H1 (cell line): ENCODE results near the gene ADM. TPM values are rescaled to one million over a fixed set of nuclear protein-coding genes. Genes with fewer than 3 reads are reported as not detected.

Experiments
- CTCF ChIA-PET: fragments of 300-600 bp; sonication (Branson Sonifier 250); formaldehyde crosslinking; loops from one replicate; lab custom pipeline; 2021; ENCODE audit not compliant: partially characterized antibody; lab: Charles Lee
- POLR2A ChIA-PET: fragments of 300-600 bp; sonication (Branson Sonifier 250); formaldehyde crosslinking; loops from one replicate; lab custom pipeline; 2021; ENCODE audit warnings: inconsistent platforms; ENCODE audit not compliant: partially characterized antibody; lab: Charles Lee
- DNase-seq, 2 experiments: peaks; one replicate each; pipeline versions ENCODE4 v3.0.0 to v3.0.0-alpha.2; 2010 to 2022; ENCODE audit warnings: low spot score in 2 of 2, low read depth in 1 of 2, mixed read lengths in 1 of 2
- FAIRE-seq: peaks from 2 replicates; lab custom pipeline; 2011; peaks lifted over from hg19 to GRCh38; lab: Jason Lieb, UNC
- H2AFZ ChIP-seq: 2 replicates; pipeline ENCODE4 v1.8.1; 2012; ENCODE audit warnings: low read length, inconsistent platforms
- H2AK5ac ChIP-seq: 2 replicates; pipeline ENCODE4 v1.6.1; 2013; ENCODE audit warnings: low read depth, low read length
- H2BK120ac ChIP-seq: replicated peaks from 2 replicates; pipeline ENCODE3; 2013; ENCODE audit warnings: low read depth, low read length, inconsistent platforms
- H2BK12ac ChIP-seq: 2 replicates; pipeline ENCODE4 v1.6.1; 2013; ENCODE audit warnings: low read depth, low read length
- H2BK15ac ChIP-seq: 2 replicates; pipeline ENCODE4 v1.6.1; 2013; ENCODE audit warnings: low read length
- H2BK20ac ChIP-seq: 2 replicates; pipeline ENCODE4 v1.6.1; 2013; ENCODE audit warnings: low read length
- H2BK5ac ChIP-seq: 2 replicates; pipeline ENCODE4 v1.6.1; 2013; ENCODE audit warnings: low read depth, low read length
- H3K14ac ChIP-seq: 2 replicates; pipeline ENCODE4 v1.6.1; 2013; ENCODE audit warnings: inconsistent platforms; ENCODE audit not compliant: insufficient read length
- H3K18ac ChIP-seq: 2 replicates; pipeline ENCODE4 v1.6.1; 2013; ENCODE audit warnings: low read length; ENCODE audit errors: extremely low read depth
- H3K23ac ChIP-seq: 2 replicates; pipeline ENCODE4 v1.6.1; 2013; ENCODE audit warnings: inconsistent platforms; ENCODE audit not compliant: insufficient read length
- H3K23me2 ChIP-seq: 2 replicates; pipeline ENCODE4 v1.6.1; 2013; ENCODE audit warnings: low read depth, low read length
- H3K27ac ChIP-seq: 2 replicates; pipeline ENCODE4 v1.6.1; 2011; ENCODE audit warnings: low read depth, low read length, inconsistent platforms
- H3K27me3 ChIP-seq, 4 experiments: replicated peaks in 1 of 4; 1 replicate in 1 of 4; 2 replicates in 3 of 4; pipeline versions ENCODE4 v1.6.1 to v1.8.1; 2011 to 2013; ENCODE audit warnings: low read length in 3 of 4, mild to moderate bottlenecking in 3 of 4, inconsistent platforms in 2 of 4, mixed read lengths in 2 of 4, moderate library complexity in 1 of 4; ENCODE audit not compliant: control insufficient read depth in 3 of 4, insufficient read depth in 3 of 4; ENCODE audit errors: extremely low read depth in 1 of 4
- H3K36me3 ChIP-seq, 4 experiments: 2 replicates each; pipeline versions ENCODE4 v1.6.1 to v1.8.1; 2011 to 2013; ENCODE audit warnings: mild to moderate bottlenecking in 4 of 4, low read length in 3 of 4, moderate library complexity in 2 of 4, control low read depth in 1 of 4, inconsistent platforms in 1 of 4; ENCODE audit not compliant: insufficient read depth in 4 of 4, control insufficient read depth in 2 of 4
- H3K4ac ChIP-seq: replicated peaks from 2 replicates; pipeline ENCODE3; 2013; ENCODE audit warnings: low read length, low read depth, mixed read lengths, inconsistent platforms; ENCODE audit not compliant: insufficient read length
- H3K4me1 ChIP-seq, 4 experiments: replicated peaks in 1 of 4; 1 replicate in 1 of 4; 2 replicates in 3 of 4; pipeline versions ENCODE4 v1.6.1 to v1.8.1; 2011 to 2013; ENCODE audit warnings: low read length in 3 of 4, inconsistent platforms in 2 of 4, mixed read lengths in 1 of 4; ENCODE audit not compliant: insufficient read depth in 4 of 4, control insufficient read depth in 3 of 4
- H3K4me2 ChIP-seq, 2 experiments: 2 replicates each; pipeline versions ENCODE4 v1.6.1 to v1.8.1; 2011 to 2013; ENCODE audit warnings: low read depth in 2 of 2, low read length in 2 of 2, control low read depth in 1 of 2, inconsistent platforms in 1 of 2, mild to moderate bottlenecking in 1 of 2; ENCODE audit not compliant: insufficient read depth in 1 of 2
- H3K4me3 ChIP-seq, 4 experiments: fragments of 200-600, 300-600 bp in 1 of 4; sonication (generic), shearing (Covaris generic), sonication (Bioruptor Twin) in 1 of 4; 2 replicates each; pipeline versions ENCODE4 v1.5.1 to v1.8.1; 2011 to 2016; ENCODE audit warnings: low read length in 4 of 4, low read depth in 3 of 4, control low read depth in 2 of 4, inconsistent platforms in 2 of 4, mild to moderate bottlenecking in 2 of 4, mixed read lengths in 1 of 4, moderate library complexity in 1 of 4; ENCODE audit not compliant: insufficient read depth in 2 of 4; ENCODE audit errors: extremely low read depth in 1 of 4
- H3K56ac ChIP-seq: replicated peaks from 2 replicates; pipeline ENCODE3; 2013; ENCODE audit warnings: low read depth, mild to moderate bottlenecking, mixed read lengths, low read length, inconsistent platforms; ENCODE audit not compliant: insufficient read length
- H3K79me1 ChIP-seq: 2 replicates; pipeline ENCODE4 v1.6.1; 2013; ENCODE audit warnings: low read depth, low read length, control low read depth
- H3K79me2 ChIP-seq, 2 experiments: 2 replicates each; pipeline versions ENCODE4 v1.6.1 to v1.8.1; 2012 to 2013; ENCODE audit warnings: low read length in 2 of 2, mild to moderate bottlenecking in 2 of 2, inconsistent platforms in 1 of 2; ENCODE audit not compliant: insufficient read depth in 2 of 2, control insufficient read depth in 1 of 2
- H3K9ac ChIP-seq, 4 experiments: replicated peaks in 1 of 4; 1 replicate in 1 of 4; 2 replicates in 3 of 4; pipeline versions ENCODE4 v1.6.1 to v1.8.1; 2011 to 2013; ENCODE audit warnings: low read depth in 3 of 4, low read length in 3 of 4, control low read depth in 2 of 4, mild to moderate bottlenecking in 2 of 4, moderate library complexity in 2 of 4, inconsistent platforms in 1 of 4; ENCODE audit errors: extremely low read depth in 1 of 4
- H3K9me3 ChIP-seq, 2 experiments: 2 replicates each; pipeline versions ENCODE4 v1.6.1 to v1.8.1; 2012 to 2013; ENCODE audit warnings: mild to moderate bottlenecking in 2 of 2, moderate library complexity in 2 of 2, control low read depth in 1 of 2, inconsistent platforms in 1 of 2, low read depth in 1 of 2, low read length in 1 of 2, mixed read lengths in 1 of 2; ENCODE audit not compliant: insufficient read depth in 2 of 2
- H4K20me1 ChIP-seq, 2 experiments: replicated peaks in 1 of 2; 2 replicates each; pipeline versions ENCODE3 to v1.8.1; 2011 to 2013; ENCODE audit warnings: inconsistent platforms in 2 of 2, low read length in 2 of 2, mild to moderate bottlenecking in 1 of 2; ENCODE audit not compliant: insufficient read depth in 2 of 2, control insufficient read depth in 1 of 2
- H4K5ac ChIP-seq: 2 replicates; pipeline ENCODE4 v1.6.1; 2013; ENCODE audit warnings: low read length, low read depth, mixed read lengths, inconsistent platforms; ENCODE audit not compliant: insufficient read length
- H4K8ac ChIP-seq: 2 replicates; pipeline ENCODE4 v1.8.0; 2013; ENCODE audit warnings: mild to moderate bottlenecking, moderate library complexity, low read length, inconsistent platforms; ENCODE audit not compliant: insufficient read depth; ENCODE audit errors: extremely low read depth
- H4K91ac ChIP-seq: replicated peaks from 2 replicates; pipeline ENCODE3; 2013; ENCODE audit warnings: low read length, mixed read lengths, inconsistent platforms; ENCODE audit not compliant: insufficient read length
- RBBP5 ChIP-seq: IDR thresholded peaks from 2 replicates; pipeline ENCODE4 v1.7.1; 2012; ENCODE audit warnings: low read depth, mild to moderate bottlenecking, inconsistent platforms, low read length, moderate library complexity, borderline replicate concordance
- USF2 ChIP-seq: IDR thresholded peaks from 2 replicates; pipeline ENCODE4 v1.6.1; 2011; ENCODE audit warnings: low read length, improper control_type of control experiment
- ZNF274 ChIP-seq: IDR thresholded peaks from 2 replicates; pipeline ENCODE4 v1.7.0; 2012; ENCODE audit warnings: low read length, borderline replicate concordance; ENCODE audit errors: extremely low read depth
- WGBS, 2 experiments: shearing (Covaris generic) in 1 of 2; methylation state at CpG; one replicate each; pipeline versions ENCODE4 v1.1.6 to v1.1.7; 2013 to 2015; ENCODE audit warnings: low lambda C conversion rate in 2 of 2, mixed read lengths in 2 of 2, inconsistent platforms in 1 of 2, low coverage in 1 of 2, missing lambda C conversion rate in 1 of 2; ENCODE audit not compliant: insufficient replicate concordance in 2 of 2, insufficient coverage in 1 of 2, insufficient read length in 1 of 2; ENCODE audit errors: extremely low coverage in 1 of 2, missing lambda C conversion rate in 1 of 2; 5-methylcytosine and 5-hydroxymethylcytosine counted together
- polyA plus RNA-seq, 7 experiments: library from polyadenylated mRNA; depleted of rRNA in 3 of 7; stranded (reverse) in 5 of 7; unstranded in 2 of 7; fragments of >200 nt in 5 of 7; fragments of 200-250 nt in 2 of 7; gene quantifications; 1 replicate in 5 of 7; 2 replicates in 1 of 7; 4 replicates in 1 of 7; pipeline versions ENCODE4 v1.2.1 to v1.2.3, GENCODE V29; 2011 to 2013; ENCODE audit warnings: missing spikeins in 2 of 7, mixed read lengths in 2 of 7
- total RNA-seq: library from RNA; stranded (reverse); fragmentation: NEBNext Ultra II Directional; extraction: Animal tissue kit (Norgen Biotek cat#: 25700); gene quantifications from 2 replicates; pipeline ENCODE4 v1.2.1, GENCODE V29; 2021
- TF ChIP-seq, protein P1 (sequence below): IDR thresholded peaks from 2 replicates; pipeline ENCODE4 v1.6.1; 2012; ENCODE audit warnings: low read length, inconsistent platforms

Gene ADM
- total and polyA plus RNA-seq, 2 of the 8 experiments (the other 6 are each of a cell fraction or from before 2014, with no cell fraction given), result 94.1 to 95.6 TPM

GRCh38 chr11:10352921-10353550 is 48.2 kb downstream of the ADM start:
- Histone ChIP-seq H2BK12ac (peak overlapping the region; percentile 70; the same call in 1 of the 2 replicates), H3K56ac (peak overlapping the region; percentile 62), H3K27me3 (no peaks in the 10 kb centered on the region; a peak in 1 of 7 replicates), H3K4ac (peak overlapping the region; percentile 79), H3K18ac (peak overlapping the region; percentile 53), H4K5ac (peak overlapping the region; percentile 88), H3K36me3 (no peaks in the 10 kb centered on the region; a peak in 1 of 8 replicates), H3K9ac (peak overlapping the region in 1 of 4 experiments; percentile 29; a peak in 1 of 7 replicates), H3K14ac (no peak overlapping the region), H3K79me2 (no peaks in the 10 kb centered on the region), H3K4me2 (peak overlapping the region; percentile 11 to 52; a peak in 2 of 4 replicates), H3K23ac (no peak overlapping the region), H4K8ac (no peak overlapping the region), H2BK120ac (peak overlapping the region; percentile 74), H3K4me1 (peaks cover 5 to 25% (median 16%) of the 10 kb centered on the region in 4 experiments; a peak in 6 of 7 replicates), H2AFZ (no peak overlapping the region), H3K4me3 (peak overlapping the region in 1 of 4 experiments; percentile 10; a peak in 1 of 8 replicates), H2BK15ac (no peak overlapping the region), H2AK5ac (peak overlapping the region; percentile 78; the same call in 1 of the 2 replicates), H2BK5ac (peak overlapping the region; percentile 92; the same call in 1 of the 2 replicates), H4K91ac (peak overlapping the region; percentile 46), H4K20me1 (no peaks in the 10 kb centered on the region), H3K9me3 (peaks cover 0 to 6% of the 10 kb centered on the region in 2 experiments; a peak in 1 of 4 replicates), H2BK20ac (no peak overlapping the region), H3K23me2 (no peaks in the 10 kb centered on the region; the same call in 1 of the 2 replicates), H3K79me1 (no peaks in the 10 kb centered on the region), H3K27ac (peak overlapping the region; percentile 84)
- ChIA-PET CTCF (interaction anchor here (2.0 to 6.3 kb wide), 3 partner anchors 15 to 50 kb away, joined by 4 to 53 read pairs (median 16); no protein-coding TSS in a partner anchor), POLR2A (interaction anchor here (0.5 to 5.5 kb wide), 15 partner anchors 8 to 594 kb away, joined by 3 to 129 read pairs (median 5); partner anchors contain the start of genes ADM and SBF2)
- 38% methylated on average over 5 of the region's 5 CpGs; no CpG with 5 or more reads in 1 of the 2 experiments for WGBS, 2 experiments
- TF ChIP-seq, protein P1, sequence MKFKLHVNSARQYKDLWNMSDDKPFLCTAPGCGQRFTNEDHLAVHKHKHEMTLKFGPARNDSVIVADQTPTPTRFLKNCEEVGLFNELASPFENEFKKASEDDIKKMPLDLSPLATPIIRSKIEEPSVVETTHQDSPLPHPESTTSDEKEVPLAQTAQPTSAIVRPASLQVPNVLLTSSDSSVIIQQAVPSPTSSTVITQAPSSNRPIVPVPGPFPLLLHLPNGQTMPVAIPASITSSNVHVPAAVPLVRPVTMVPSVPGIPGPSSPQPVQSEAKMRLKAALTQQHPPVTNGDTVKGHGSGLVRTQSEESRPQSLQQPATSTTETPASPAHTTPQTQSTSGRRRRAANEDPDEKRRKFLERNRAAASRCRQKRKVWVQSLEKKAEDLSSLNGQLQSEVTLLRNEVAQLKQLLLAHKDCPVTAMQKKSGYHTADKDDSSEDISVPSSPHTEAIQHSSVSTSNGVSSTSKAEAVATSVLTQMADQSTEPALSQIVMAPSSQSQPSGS, result no peak
- TF ChIP-seq RBBP5 (no peak), ZNF274 (no peak), USF2 (no peak)
- FAIRE-seq (no peak), DNase-seq (no peak)
